GM19395 (cell line): ENCODE results near the gene ZFAND4.
"Not testable (repeated sequence)": the region's sequence is repeated elsewhere in the genome, so short reads cannot be mapped to it uniquely, and the experiment has no call there.

Source experiments
- ATAC-seq: cut with Tn5 transposase; IDR thresholded peaks from one replicate; pipeline ENCODE4 v1.9.1; 2021; ENCODE audit warnings: mild to moderate bottlenecking, moderate library complexity; ENCODE audit not compliant: unreplicated experiment

ZFAND4 gene

GRCh38 chr10:45672181-45673073, at the start of gene ZFAND4:
Gene ZFAND4 (minus strand): TSS chr10:45672772. CDS start chr10:45663725, 9,047 bp downstream.
- peak; percentile 97 for ATAC-seq

GRCh38 chr10:45721503-45721902, 48.9 kb upstream of the ZFAND4 start:
- ATAC-seq: not testable (repeated sequence)

- not testable (repeated sequence) for ATAC-seq
Measured at GRCh38 chr10:45717642-45718041, 45.1 kb upstream of the ZFAND4 start.

- not testable (repeated sequence) for ATAC-seq
Measured at GRCh38 chr10:45717053-45717452, 44.5 kb upstream of the ZFAND4 start.

GRCh38 chr10:45711223-45711622, 38.7 kb upstream of the ZFAND4 start:
- not testable (repeated sequence) for ATAC-seq

GRCh38 chr10:45710200-45710796, 37.7 kb upstream of the ZFAND4 start:
- not testable (repeated sequence) for ATAC-seq

- not testable (repeated sequence) for ATAC-seq
Measured at GRCh38 chr10:45678467-45678866, 5.9 kb upstream of the ZFAND4 start.

GRCh38 chr10:45675388-45675787, 2.8 kb upstream of the ZFAND4 start:
- ATAC-seq: no peak

- no peak for ATAC-seq
Measured at GRCh38 chr10:45673074-45673648, 589 bp upstream of the ZFAND4 start.

GRCh38 chr10:45671300-45671699, 1.3 kb downstream of the ZFAND4 start:
- ATAC-seq: not testable (repeated sequence)

GRCh38 chr10:45669897-45670296, 2.7 kb downstream of the ZFAND4 start:
- not testable (repeated sequence) for ATAC-seq

GRCh38 chr10:45660876-45661411, 11.6 kb downstream of the ZFAND4 start:
- ATAC-seq: no peak

- ATAC-seq: no peak
Measured at GRCh38 chr10:45657033-45657926, 15.3 kb downstream of the ZFAND4 start.

GRCh38 chr10:45655219-45655618, 17.4 kb downstream of the ZFAND4 start:
- ATAC-seq: no peak

- not testable (repeated sequence) for ATAC-seq
Measured at GRCh38 chr10:45654753-45655141, 17.8 kb downstream of the ZFAND4 start.

- ATAC-seq: no peak
Measured at GRCh38 chr10:45653454-45653853, 19.1 kb downstream of the ZFAND4 start.

- no peak for ATAC-seq
Measured at GRCh38 chr10:45652511-45652910, 20.1 kb downstream of the ZFAND4 start.

GRCh38 chr10:45649296-45649695, 23.3 kb downstream of the ZFAND4 start:
- ATAC-seq: no peak

- ATAC-seq: no peak
Measured at GRCh38 chr10:45647118-45647517, 25.5 kb downstream of the ZFAND4 start.

GRCh38 chr10:45646384-45647050, 26.1 kb downstream of the ZFAND4 start:
- ATAC-seq: no peak
